ENCODE measurements around the gene GGT5.
"Not testable (repeated sequence)": the region's sequence is repeated elsewhere in the genome, so short reads cannot be mapped to it uniquely, and the experiment has no call there.

The GGT5 gene

GRCh38 chr22:24232124-24232523 lies 12.8 kb downstream of the GGT5 start:
- DNase-seq (ENCODE audit: low read depth) = no peak

DNA sequence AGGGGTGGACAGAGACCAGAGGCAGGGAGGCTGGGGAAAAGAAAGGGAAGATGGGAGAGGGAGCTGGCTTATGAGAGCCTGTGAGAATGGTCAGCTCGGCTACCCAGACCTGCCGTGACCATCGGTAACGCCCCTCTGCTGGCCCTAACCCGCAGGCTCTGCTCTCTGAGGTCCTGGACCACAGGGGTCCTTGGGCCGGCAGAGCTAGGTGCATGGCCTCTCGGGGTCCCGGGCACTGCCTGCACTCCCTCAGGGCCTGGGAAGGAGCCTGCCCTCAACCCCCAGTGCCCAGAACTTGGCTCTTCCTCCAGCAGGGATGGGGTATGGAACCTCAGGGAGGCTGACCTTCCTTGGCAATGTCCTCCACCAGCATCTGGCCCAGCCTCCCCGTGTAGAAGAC lies 13.2 kb downstream of the GGT5 start:
- DNase-seq (ENCODE audit: low read depth) = no peak

DNA sequence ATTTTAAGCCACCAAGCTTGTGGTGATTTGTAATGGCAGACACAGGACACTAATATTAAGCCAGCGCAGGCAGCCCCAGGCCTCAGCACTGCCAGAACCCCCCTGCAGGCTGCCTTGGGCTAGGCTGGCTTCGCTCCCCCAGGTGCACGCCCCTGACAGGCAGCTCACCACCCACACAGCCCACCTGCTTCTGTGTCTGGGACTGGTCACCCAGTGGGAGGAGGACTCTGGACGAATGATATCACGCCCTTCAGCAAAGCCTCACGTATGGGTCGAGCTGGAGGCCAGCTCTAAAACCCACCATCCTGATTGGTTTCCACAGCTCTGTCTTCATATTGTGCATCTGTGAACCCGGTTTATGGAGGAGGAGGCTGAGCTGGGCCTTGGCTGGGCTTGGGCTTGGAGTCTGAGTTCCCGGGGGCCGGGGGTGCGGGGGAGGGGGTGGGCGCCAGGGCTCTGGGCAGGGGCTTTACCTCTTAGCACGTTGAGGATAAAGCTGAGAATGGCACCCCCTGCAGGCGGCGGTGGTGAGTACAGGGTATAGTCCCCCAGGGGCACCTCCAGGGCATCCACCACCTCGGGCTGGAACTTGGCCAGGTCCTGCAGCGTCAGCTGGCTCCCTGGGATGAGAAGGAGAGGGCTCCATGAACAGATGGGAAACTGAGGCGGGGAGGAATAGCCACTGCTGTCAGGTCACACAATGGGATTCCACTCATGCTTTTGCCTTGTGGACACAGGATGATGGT lies 13.8 kb downstream of the GGT5 start:
- DNase-seq (ENCODE audit: low read depth) = no peak

DNA sequence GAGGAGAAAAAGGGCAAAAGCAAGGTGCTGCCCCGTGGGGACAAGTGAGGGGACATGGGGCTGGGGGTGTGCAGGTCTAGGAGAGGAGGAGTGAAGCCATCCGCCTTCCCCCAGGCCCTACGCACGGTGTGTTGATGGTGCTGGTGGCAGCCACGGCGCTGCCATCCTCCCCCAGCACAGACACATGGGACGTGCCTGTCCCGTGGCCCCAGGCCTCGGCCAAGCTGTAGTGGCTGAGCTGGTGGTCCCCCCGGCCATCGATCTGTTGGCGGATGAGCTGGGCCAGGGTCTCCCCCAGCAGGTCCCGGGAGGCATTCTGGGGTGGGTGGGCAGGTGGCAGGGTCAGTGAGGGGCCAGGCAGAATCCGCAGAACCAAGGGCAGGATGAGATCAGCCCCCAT lies 18.9 kb downstream of the GGT5 start:
- DNase-seq (ENCODE audit: low read depth) = no peak

GRCh38 chr22:24225044-24225601 lies 19.8 kb downstream of the GGT5 start:
- DNase-seq (ENCODE audit: low read depth) = no peak

- DNase-seq (ENCODE audit: low read depth) = no peak
Measured at GRCh38 chr22:24224468-24224867, 20.4 kb downstream of the GGT5 start.

- no peak for DNase-seq (ENCODE audit: low read depth)
Measured at GRCh38 chr22:24219750-24220149, 25.1 kb downstream of the GGT5 start.

DNA sequence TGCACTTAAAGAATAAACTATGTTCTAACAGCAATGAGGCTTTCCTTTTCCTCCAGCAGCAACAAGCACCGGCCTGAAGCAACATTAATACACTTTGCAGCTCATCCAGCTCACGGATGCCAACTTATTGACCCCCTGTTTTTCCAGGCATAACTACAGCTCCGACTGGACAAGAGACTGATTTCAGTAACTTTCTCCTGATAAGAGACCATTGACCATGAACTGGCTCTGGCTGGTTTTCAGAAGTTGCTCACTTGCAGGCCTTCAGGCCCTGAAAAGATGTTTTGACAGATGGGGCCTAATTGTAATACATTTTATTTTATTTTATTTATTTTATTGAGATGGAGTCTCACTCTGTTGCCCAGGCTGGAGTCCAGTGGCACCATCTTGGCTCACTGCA lies 27.5 kb downstream of the GGT5 start:
- DNase-seq (ENCODE audit: low read depth) = no peak

DNA sequence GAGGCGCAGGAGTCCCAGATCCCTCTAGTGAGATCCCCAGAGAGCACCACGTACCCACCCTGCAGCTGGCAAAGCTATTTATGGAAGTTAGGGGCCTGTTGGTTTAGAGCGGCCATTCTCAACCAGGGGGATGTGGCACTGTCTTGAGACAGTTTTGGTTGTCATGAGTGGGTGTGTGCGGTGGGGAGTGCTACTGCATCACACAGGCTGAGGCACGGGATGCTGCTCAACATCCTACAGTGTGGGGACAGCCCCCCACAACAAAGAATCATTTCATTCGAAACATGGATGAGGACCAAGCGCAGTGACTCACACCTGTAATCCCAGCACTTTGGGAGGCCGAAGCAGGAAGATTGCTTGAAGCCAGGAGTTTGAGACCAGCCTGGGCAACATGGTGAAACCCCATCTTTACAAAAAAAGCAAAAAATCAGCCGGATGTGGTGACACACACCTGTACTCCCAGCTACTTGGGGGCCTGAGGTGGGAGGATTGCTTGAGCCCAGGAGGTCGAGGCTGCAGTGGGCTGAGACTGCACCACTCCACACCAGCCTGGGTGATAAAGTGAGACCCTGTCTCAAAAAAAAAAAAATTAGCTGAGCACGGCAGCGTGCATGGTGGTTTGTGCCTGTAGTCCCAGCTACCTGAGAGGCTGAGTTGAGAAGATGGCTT lies 28.2 kb downstream of the GGT5 start:
- no peak for DNase-seq (ENCODE audit: low read depth)

GRCh38 chr22:24214467-24215285 lies 30.2 kb downstream of the GGT5 start:
- DNase-seq (ENCODE audit: low read depth) = no peak

DNA sequence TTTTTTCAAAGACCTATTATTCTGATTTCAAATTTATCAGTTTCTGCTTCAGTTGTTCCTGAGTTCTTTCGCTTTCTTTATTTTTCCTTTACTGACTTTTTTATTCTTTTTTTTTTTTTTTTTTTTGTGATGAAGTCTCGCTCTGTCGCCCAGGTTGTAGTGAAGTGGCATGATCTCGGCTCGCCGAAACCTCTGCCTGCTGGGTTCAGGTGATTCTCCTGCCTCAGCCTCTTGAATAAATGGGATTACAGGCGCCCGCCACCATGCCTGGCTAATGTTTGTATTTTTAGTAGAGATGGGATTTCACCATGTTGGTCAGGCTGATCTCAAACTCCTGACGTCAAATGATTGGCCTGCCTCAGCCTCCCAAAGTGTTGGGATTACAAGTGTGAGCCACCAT lies 31.8 kb downstream of the GGT5 start:
- DNase-seq (ENCODE audit: low read depth) = not testable (repeated sequence)

DNA sequence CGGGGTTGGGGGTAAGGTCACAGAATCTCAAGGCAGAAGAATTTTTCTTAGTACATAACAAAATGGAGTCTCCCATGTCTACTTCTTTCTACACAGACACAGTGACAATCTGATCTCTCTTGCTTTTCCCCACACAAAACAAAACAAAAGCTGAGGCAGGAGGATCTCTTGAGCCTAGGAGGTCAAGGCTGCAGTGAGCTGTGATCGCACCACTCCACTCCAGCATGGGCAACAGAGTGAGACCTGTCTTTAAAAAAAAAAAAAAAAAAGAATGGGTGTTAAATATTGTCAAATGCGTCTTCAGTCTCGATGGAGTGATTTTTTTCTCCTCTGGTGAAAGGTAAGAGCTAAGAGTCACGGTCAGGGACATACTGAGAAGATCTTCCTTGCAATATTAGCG lies 33.2 kb downstream of the GGT5 start:
- DNase-seq (ENCODE audit: low read depth) = not testable (repeated sequence)

GRCh38 chr22:24210409-24210808 lies 34.5 kb downstream of the GGT5 start:
- DNase-seq (ENCODE audit: low read depth) = peak; percentile 30

DNA sequence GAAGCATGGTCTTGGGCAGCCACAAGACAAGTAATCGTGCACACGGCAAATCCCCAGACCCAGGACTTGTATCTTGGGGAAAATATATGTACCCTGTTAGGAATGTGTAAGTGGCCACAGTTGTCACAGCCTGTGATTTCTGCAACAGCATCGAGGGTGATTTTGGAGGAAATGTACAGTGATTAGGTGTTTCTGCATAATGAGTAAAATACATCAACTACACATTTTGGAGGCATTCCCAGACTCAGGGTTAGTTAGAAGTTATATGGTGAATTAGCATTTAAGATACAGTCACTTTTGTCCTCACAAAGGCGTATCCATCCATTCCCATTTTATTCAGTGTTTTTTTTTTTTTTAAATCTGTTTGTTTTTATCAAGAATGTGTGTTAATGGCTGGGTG lies 35.2 kb downstream of the GGT5 start:
- peak; percentile 23 for DNase-seq (ENCODE audit: low read depth)

DNA sequence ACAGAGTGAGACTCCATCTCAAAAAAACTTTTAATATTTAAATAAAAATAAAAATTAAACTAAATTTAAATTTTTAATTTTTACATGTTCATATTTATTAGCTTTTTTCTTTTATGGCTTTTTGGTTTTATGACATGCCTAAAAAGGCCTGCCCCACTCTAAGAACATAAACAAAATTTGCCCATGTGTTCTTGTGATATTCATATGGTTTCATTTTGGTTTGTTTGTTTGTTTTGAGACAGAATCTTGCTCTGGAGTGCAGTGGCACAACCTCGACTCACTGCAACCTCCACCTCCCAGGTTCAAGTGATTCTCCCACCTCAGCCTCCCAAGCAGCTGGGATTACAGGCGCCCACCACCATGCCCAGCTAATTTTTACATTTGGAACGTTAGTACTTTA lies 35.9 kb downstream of the GGT5 start:
- peak; percentile 28 for DNase-seq (ENCODE audit: low read depth)

GRCh38 chr22:24208012-24208749 lies 36.7 kb downstream of the GGT5 start:
- DNase-seq (ENCODE audit: low read depth) = peak; percentile 98

DNA sequence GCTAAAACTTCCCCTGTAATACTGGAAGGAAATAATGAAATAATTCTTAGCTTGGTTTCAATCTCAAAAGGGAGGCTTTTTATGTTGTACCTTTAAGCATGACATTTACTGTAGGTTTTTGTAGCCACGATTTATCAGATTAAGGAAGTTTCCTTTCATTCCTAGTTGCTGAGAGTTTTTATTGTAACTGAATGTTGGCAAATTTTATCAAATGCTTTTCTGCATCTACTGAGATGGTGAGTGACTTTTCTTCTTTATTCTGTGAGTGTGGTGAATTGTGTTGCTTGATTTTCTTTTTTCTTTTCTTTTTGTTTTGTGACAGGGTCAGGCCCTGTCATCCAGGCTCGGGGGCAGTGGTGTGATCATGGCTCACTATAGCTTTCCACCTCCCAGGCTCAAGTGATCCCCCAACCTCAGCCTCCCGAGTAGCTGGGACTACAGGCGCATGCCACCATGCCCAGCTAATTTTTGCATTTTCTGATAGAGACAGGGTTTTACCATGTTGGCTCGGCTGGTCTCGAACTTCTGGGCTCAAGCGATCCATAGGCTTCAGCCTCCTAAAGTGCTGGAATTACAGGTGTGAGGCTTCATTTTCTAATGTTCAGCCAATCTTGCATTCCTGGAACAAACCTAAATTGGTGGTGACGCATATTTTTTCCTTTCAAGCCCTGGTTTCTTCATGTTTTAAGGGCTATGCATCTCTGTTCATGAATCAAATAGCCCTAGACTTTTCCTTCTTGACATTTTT lies 37.4 kb downstream of the GGT5 start:
- peak; percentile 56 for DNase-seq (ENCODE audit: low read depth)

GRCh38 chr22:24206460-24207263 lies 38.2 kb downstream of the GGT5 start:
- peak; percentile 87 for DNase-seq (ENCODE audit: low read depth)

GRCh38 chr22:24205438-24206195 lies 39.3 kb downstream of the GGT5 start:
- DNase-seq (ENCODE audit: low read depth) = no peak

- DNase-seq (ENCODE audit: low read depth) = peak; percentile 27
Measured at GRCh38 chr22:24203856-24204255, 41.0 kb downstream of the GGT5 start.

Measured in EH (cell line).